ENCODE results near the gene XPO6. TPM values are rescaled to one million over a fixed set of nuclear protein-coding genes. Genes with fewer than 3 reads are reported as not detected.

The XPO6 gene
- total RNA-seq, 5 donors from 2014 or later (not counting 1 experiment from before 2014, with no cell fraction given), result 355 to 403 (median 391) TPM

GRCh38 chr16:28062847-28063521 is 148.8 kb downstream of the XPO6 start:
- peak overlapping the region in 1 of 3 donors; percentile 40 for H3K4me3 Mint-ChIP-seq
- H3K36me3 Mint-ChIP-seq, result no peaks in the 10 kb centered on the region
- no peaks in the 10 kb centered on the region for H3K36me3 ChIP-seq (ENCODE audit: control insufficient read depth in 2 of 2, extremely low read depth in 1 of 2, insufficient read depth in 1 of 2, low read length in 1 of 2)
- H3K4me3 ChIP-seq (ENCODE audit: control insufficient read depth in 1 of 2, extremely low read depth in 1 of 2, low read length in 1 of 2), result no peak overlapping the region
- H3K9me3 Mint-ChIP-seq, result no peaks in the 10 kb centered on the region
- POLR2A ChIA-PET, result no interaction called here
- H3K27ac ChIP-seq (ENCODE audit: low read length), result no peak overlapping the region
- no peak overlapping the region for H3K27ac Mint-ChIP-seq
- peaks cover 9 to 65% of the 10 kb centered on the region in 2 experiments for H3K27me3 ChIP-seq (replicated peaks in 1 of 2; ENCODE audit: control insufficient read depth in 2 of 2, extremely low read depth in 1 of 2, insufficient read depth in 2 of 2, low read length in 1 of 2)
- peaks cover 3 to 11% (median 9%) of the 10 kb centered on the region in 3 donors for H3K4me1 Mint-ChIP-seq
- peaks cover 0 to 4% of the 10 kb centered on the region in 2 experiments for H3K4me1 ChIP-seq (ENCODE audit: control insufficient read depth in 1 of 2, extremely low read depth in 1 of 2, insufficient read depth in 2 of 2, low read length in 2 of 2)
- H3K9me3 ChIP-seq, result no peaks in the 10 kb centered on the region
- under 1% methylated on average over 95 of the region's 99 CpGs for WGBS (ENCODE audit: insufficient coverage)
- H3K27me3 Mint-ChIP-seq, result peaks cover 43 to 54% of the 10 kb centered on the region in 2 donors
- ATAC-seq (replicated peaks in 1 of 4), result no peak
- no peak for DNase-seq
- CTCF ChIA-PET, result interaction anchor here in 1 of 2 donors (0.5 kb wide), 1 partner anchor 190 kb away, joined by 3 read pairs; no protein-coding TSS in a partner anchor

GRCh38 chr16:28062261-28062846 is 149.4 kb downstream of the XPO6 start:
- POLR2A ChIA-PET, result no interaction called here
- no peaks in the 10 kb centered on the region for H3K9me3 Mint-ChIP-seq
- CTCF ChIA-PET, result interaction anchor here in 1 of 2 donors (0.5 kb wide), 1 partner anchor 190 kb away, joined by 3 read pairs; no protein-coding TSS in a partner anchor
- H3K27me3 Mint-ChIP-seq, result peaks cover 38 to 60% of the 10 kb centered on the region in 2 donors
- DNase-seq (no peak), ATAC-seq (replicated peaks in 1 of 4) (no peak)
- Histone ChIP-seq H3K27me3 (replicated peaks in 1 of 2; ENCODE audit: control insufficient read depth in 2 of 2, extremely low read depth in 1 of 2, insufficient read depth in 2 of 2, low read length in 1 of 2) (peaks cover 9 to 67% of the 10 kb centered on the region in 2 experiments), H3K4me1 (ENCODE audit: control insufficient read depth in 1 of 2, extremely low read depth in 1 of 2, insufficient read depth in 2 of 2, low read length in 2 of 2) (peaks cover 0 to 4% of the 10 kb centered on the region in 2 experiments), H3K36me3 (ENCODE audit: control insufficient read depth in 2 of 2, extremely low read depth in 1 of 2, insufficient read depth in 1 of 2, low read length in 1 of 2) (no peaks in the 10 kb centered on the region), H3K4me3 (ENCODE audit: control insufficient read depth in 1 of 2, extremely low read depth in 1 of 2, low read length in 1 of 2) (no peak overlapping the region), H3K27ac (ENCODE audit: low read length) (no peak overlapping the region), H3K9me3 (no peaks in the 10 kb centered on the region)
- 7% methylated on average over 20 of the region's 39 CpGs for WGBS (ENCODE audit: insufficient coverage)
- H3K4me3 Mint-ChIP-seq, result peak overlapping the region in 1 of 3 donors; percentile 40
- no peak overlapping the region for H3K27ac Mint-ChIP-seq
- H3K36me3 Mint-ChIP-seq, result no peaks in the 10 kb centered on the region
- H3K4me1 Mint-ChIP-seq, result peaks cover 3 to 11% (median 9%) of the 10 kb centered on the region in 3 donors

DNA sequence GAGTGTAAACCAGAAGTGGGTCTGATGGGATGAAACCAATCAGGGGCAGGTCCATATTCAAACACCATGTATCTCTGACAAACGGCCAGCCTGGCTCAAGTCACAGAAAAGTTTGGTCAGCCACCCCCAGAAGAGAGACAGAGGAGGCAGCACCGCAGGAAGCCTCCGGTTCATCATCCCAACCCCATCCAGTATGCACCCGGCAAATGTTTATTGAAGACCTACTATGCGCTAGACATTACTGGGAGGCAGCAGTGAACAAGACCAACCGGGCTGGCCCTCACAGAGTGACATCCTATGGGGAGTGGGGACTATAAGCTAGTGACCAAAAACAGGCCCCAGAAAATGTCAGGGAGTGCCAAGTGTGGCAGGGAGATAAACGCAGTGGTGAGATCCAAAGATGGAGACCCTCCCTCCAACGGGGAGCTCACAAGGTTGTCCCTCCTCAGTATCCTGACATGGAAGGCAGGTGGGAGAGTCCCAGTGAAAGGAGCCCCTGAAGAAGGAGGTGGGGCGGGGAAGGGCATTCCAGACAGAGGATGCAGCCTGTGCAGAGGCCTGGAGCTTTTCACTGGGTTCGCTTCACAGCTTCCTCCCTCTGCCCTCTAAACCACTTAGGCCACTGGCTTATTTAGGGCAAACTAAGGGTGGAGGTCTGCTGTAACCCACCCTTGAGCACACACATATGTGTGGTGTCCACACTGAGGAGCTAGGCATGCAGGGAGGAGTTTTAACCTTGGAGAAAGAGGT is 150.2 kb downstream of the XPO6 start:
- no peaks in the 10 kb centered on the region for H3K9me3 ChIP-seq
- peaks cover 9 to 71% of the 10 kb centered on the region in 2 experiments for H3K27me3 ChIP-seq (replicated peaks in 1 of 2; ENCODE audit: control insufficient read depth in 2 of 2, extremely low read depth in 1 of 2, insufficient read depth in 2 of 2, low read length in 1 of 2)
- ATAC-seq (replicated peaks in 1 of 4), result no peak
- H3K4me3 ChIP-seq (ENCODE audit: control insufficient read depth in 1 of 2, extremely low read depth in 1 of 2, low read length in 1 of 2), result no peak overlapping the region
- POLR2A ChIA-PET, result no interaction called here
- no peaks in the 10 kb centered on the region for H3K36me3 ChIP-seq (ENCODE audit: control insufficient read depth in 2 of 2, extremely low read depth in 1 of 2, insufficient read depth in 1 of 2, low read length in 1 of 2)
- peaks cover 3 to 11% (median 9%) of the 10 kb centered on the region in 3 donors for H3K4me1 Mint-ChIP-seq
- CTCF ChIA-PET, result no interaction called here
- H3K27ac ChIP-seq (ENCODE audit: low read length), result no peak overlapping the region
- no peaks in the 10 kb centered on the region for H3K36me3 Mint-ChIP-seq
- peaks cover 0 to 4% of the 10 kb centered on the region in 2 experiments for H3K4me1 ChIP-seq (ENCODE audit: control insufficient read depth in 1 of 2, extremely low read depth in 1 of 2, insufficient read depth in 2 of 2, low read length in 2 of 2)
- no peak overlapping the region for H3K27ac Mint-ChIP-seq
- DNase-seq, result no peak
- H3K27me3 Mint-ChIP-seq, result peaks cover 45 to 69% of the 10 kb centered on the region in 2 donors
- peak overlapping the region in 1 of 3 donors; percentile 53 for H3K4me3 Mint-ChIP-seq
- H3K9me3 Mint-ChIP-seq, result no peaks in the 10 kb centered on the region
- WGBS (ENCODE audit: insufficient coverage), result 56% methylated on average over 2 of the region's 10 CpGs

GRCh38 chr16:28059841-28060575 is 151.8 kb downstream of the XPO6 start:
- CTCF ChIA-PET, result interaction anchor here in 1 of 2 donors (0.6 kb wide), 1 partner anchor 101 kb away, joined by 3 read pairs; no protein-coding TSS in a partner anchor

GRCh38 chr16:28058839-28059589 is 152.8 kb downstream of the XPO6 start:
- Histone ChIP-seq H3K27ac (ENCODE audit: low read length) (no peak overlapping the region), H3K27me3 (replicated peaks in 1 of 2; ENCODE audit: control insufficient read depth in 2 of 2, extremely low read depth in 1 of 2, insufficient read depth in 2 of 2, low read length in 1 of 2) (peaks cover 7 to 61% of the 10 kb centered on the region in 2 experiments), H3K4me1 (ENCODE audit: control insufficient read depth in 1 of 2, extremely low read depth in 1 of 2, insufficient read depth in 2 of 2, low read length in 2 of 2) (peaks cover 0 to 4% of the 10 kb centered on the region in 2 experiments), H3K4me3 (ENCODE audit: control insufficient read depth in 1 of 2, extremely low read depth in 1 of 2, low read length in 1 of 2) (no peak overlapping the region), H3K9me3 (no peaks in the 10 kb centered on the region), H3K36me3 (ENCODE audit: control insufficient read depth in 2 of 2, extremely low read depth in 1 of 2, insufficient read depth in 1 of 2, low read length in 1 of 2) (no peaks in the 10 kb centered on the region)
- ChIA-PET POLR2A (no interaction called here), CTCF (no interaction called here)
- no peaks in the 10 kb centered on the region for H3K9me3 Mint-ChIP-seq
- peaks cover 43 to 67% of the 10 kb centered on the region in 2 donors for H3K27me3 Mint-ChIP-seq
- H3K27ac Mint-ChIP-seq, result peak overlapping the region in 1 of 2 donors; percentile 27
- ATAC-seq (replicated peaks in 1 of 4), result no peak
- no peaks in the 10 kb centered on the region for H3K36me3 Mint-ChIP-seq
- WGBS (ENCODE audit: insufficient coverage), result 35% methylated on average over 10 of the region's 18 CpGs
- H3K4me1 Mint-ChIP-seq, result peaks cover 3 to 11% (median 9%) of the 10 kb centered on the region in 3 donors
- no peak overlapping the region for H3K4me3 Mint-ChIP-seq
- no peak for DNase-seq

More at GRCh38 chr16:28059841-28060575, 151.8 kb downstream of the XPO6 start:
- ATAC-seq (replicated peaks in 1 of 4) (no peak), DNase-seq (no peak)
- Mint-ChIP-seq H3K9me3 (no peaks in the 10 kb centered on the region), H3K27ac (no peak overlapping the region), H3K4me3 (no peak overlapping the region), H3K36me3 (no peaks in the 10 kb centered on the region), H3K4me1 (peaks cover 3 to 11% (median 9%) of the 10 kb centered on the region in 3 donors), H3K27me3 (peaks cover 44 to 72% of the 10 kb centered on the region in 2 donors)
- Histone ChIP-seq H3K27ac (ENCODE audit: low read length) (no peak overlapping the region), H3K9me3 (no peaks in the 10 kb centered on the region), H3K4me1 (ENCODE audit: control insufficient read depth in 1 of 2, extremely low read depth in 1 of 2, insufficient read depth in 2 of 2, low read length in 2 of 2) (peaks cover 0 to 4% of the 10 kb centered on the region in 2 experiments), H3K4me3 (ENCODE audit: control insufficient read depth in 1 of 2, extremely low read depth in 1 of 2, low read length in 1 of 2) (no peak overlapping the region), H3K27me3 (replicated peaks in 1 of 2; ENCODE audit: control insufficient read depth in 2 of 2, extremely low read depth in 1 of 2, insufficient read depth in 2 of 2, low read length in 1 of 2) (peaks cover 9 to 64% of the 10 kb centered on the region in 2 experiments), H3K36me3 (ENCODE audit: control insufficient read depth in 2 of 2, extremely low read depth in 1 of 2, insufficient read depth in 1 of 2, low read length in 1 of 2) (no peaks in the 10 kb centered on the region)
- POLR2A ChIA-PET, result no interaction called here
- WGBS (ENCODE audit: insufficient coverage), result 27% methylated on average over 8 of the region's 12 CpGs

All from T-cell (primary cell).